A673 (cell line): ENCODE measurements around the gene CACHD1.

Source experiments
- CTCF ChIP-seq: fragments of 300-800, 200-600 bp; sonication (generic); conservative IDR thresholded peaks from 2 replicates; pipeline ENCODE4 v1.5.1; 2017; ENCODE audit warnings: low read depth, mild to moderate bottlenecking, antibody characterized with exemption, low read length, moderate library complexity, mixed read lengths
- EZH2 ChIP-seq: fragments of 200-600 bp; sonication (generic); IDR thresholded peaks from 2 replicates; pipeline ENCODE4 v1.6.1; 2017; ENCODE audit warnings: borderline replicate concordance, low read depth, mild to moderate bottlenecking, mixed read lengths, antibody characterized with exemption, low read length; ENCODE audit not compliant: poor library complexity, severe bottlenecking

GRCh38 chr1:64669098-64669675, 199.3 kb downstream of the CACHD1 start:
- no peak for TF ChIP-seq CTCF
- no peak for TF ChIP-seq EZH2
